Kidney (tissue), 14 donors: ENCODE data around the gene ARMC7. TPM values are rescaled to one million over a fixed set of nuclear protein-coding genes. Genes with fewer than 3 reads are reported as not detected.
"Not testable (repeated sequence)": the region's sequence is repeated elsewhere in the genome, so short reads cannot be mapped to it uniquely, and the experiment has no call there.

Source experiments
- DNase-seq, 5 donors: peaks; one replicate each; pipeline ENCODE4 v3.0.0-alpha.2; 2013 to 2020
- FAIRE-seq: peaks from 2 replicates; lab custom pipeline; 2012; peaks lifted over from hg19 to GRCh38; lab: Jason Lieb, UNC
- H3K27ac ChIP-seq, 2 donors: one replicate each; pipeline ENCODE4 v1.7.0; 2013; ENCODE audit warnings: low read depth in 2 of 2, low read length in 2 of 2, inconsistent platforms in 1 of 2
- H3K27me3 ChIP-seq: one replicate; pipeline ENCODE4 v1.7.1; 2013; ENCODE audit warnings: low read length, inconsistent platforms; ENCODE audit not compliant: control insufficient read depth, insufficient read depth
- H3K36me3 ChIP-seq, 3 donors: one replicate each; pipeline versions ENCODE4 v1.7.0 to v1.7.1; 2013; ENCODE audit warnings: low read length in 3 of 3, control low read depth in 1 of 3, inconsistent platforms in 1 of 3; ENCODE audit not compliant: insufficient read depth in 3 of 3, control insufficient read depth in 2 of 3
- H3K4me1 ChIP-seq, 3 donors: one replicate each; pipeline versions ENCODE4 v1.7.0 to v1.7.1; 2013; ENCODE audit warnings: low read length in 3 of 3, inconsistent platforms in 1 of 3, low read depth in 1 of 3; ENCODE audit not compliant: control insufficient read depth in 2 of 3, insufficient read depth in 2 of 3
- H3K4me3 ChIP-seq, 3 donors: one replicate each; pipeline versions ENCODE4 v1.7.0 to v1.8.1; 2013; ENCODE audit warnings: low read length in 3 of 3, control low read depth in 1 of 3, inconsistent platforms in 1 of 3
- H3K9ac ChIP-seq, 3 donors: one replicate each; pipeline versions ENCODE4 v1.7.0 to v1.7.1; 2013; ENCODE audit warnings: low read length in 3 of 3, control low read depth in 1 of 3, inconsistent platforms in 1 of 3
- H3K9me3 ChIP-seq, 3 donors: one replicate each; pipeline versions ENCODE4 v1.7.0 to v1.7.1; 2013; ENCODE audit warnings: low read length in 3 of 3, control low read depth in 1 of 3, inconsistent platforms in 1 of 3; ENCODE audit not compliant: control insufficient read depth in 2 of 3, insufficient read depth in 1 of 3
- CTCF ChIP-seq: IDR thresholded peaks from 3 replicates; pipeline ENCODE4 v1.5.1; 2012; ENCODE audit warnings: mild to moderate bottlenecking, moderate library complexity, borderline replicate concordance; ENCODE audit not compliant: insufficient read depth; ENCODE audit errors: extremely low read depth
- intact Hi-C: fragments of 100-400 bp; cut with DNase I; formaldehyde crosslinking; loops from one replicate; pipeline ENCODE4 v1.11.1; 2022
- polyA plus RNA-seq: library from polyadenylated mRNA; stranded (reverse); fragments of 350-450 nt; fragmentation: Illumina TruSeq; extraction: RNeasy Lipid Tissue Mini Kit (QIAGEN cat#74804); gene quantifications from one replicate; pipeline ENCODE4 v1.2.3, GENCODE V29; 2014; ENCODE audit warnings: low read depth, low replicate concordance; ENCODE audit not compliant: insufficient read depth
- total RNA-seq: library from RNA; stranded (reverse); fragmentation: NEBNext Ultra II Directional; extraction: Animal tissue kit (Norgen Biotek cat#: 25700); gene quantifications from one replicate; pipeline ENCODE4 v1.2.1, GENCODE V29; 2021
- donor health status: control.
- donor health status: control.
- donor health status: control.
- donor health status: control.
- donor health status: control.
- donor health status: DM: yes; HTN: yes; CAD: no.
- donor health status: Normal renal cell carcinoma (clear cell type).

Gene ARMC7
- total and polyA plus RNA-seq, 2 donors from 2014 or later: 31.8 to 35.1 TPM

- no peak overlapping the region for H3K9ac ChIP-seq
- no peak for TF ChIP-seq CTCF
- FAIRE-seq: no peak
- peaks cover 0 to 6% (median 0%) of the 10 kb centered on the region in 3 donors for H3K4me1 ChIP-seq
- no peaks in the 10 kb centered on the region for H3K9me3 ChIP-seq
- no peak overlapping the region for H3K4me3 ChIP-seq
- no peak for DNase-seq
- H3K27me3 ChIP-seq: no peaks in the 10 kb centered on the region
- H3K27ac ChIP-seq: no peak overlapping the region
- intact Hi-C loops: no loop called here
- peaks cover 0 to 3% (median 3%) of the 10 kb centered on the region in 3 donors for H3K36me3 ChIP-seq
These were observed 17.2 kb downstream of the ARMC7 start for GRCh38 chr17:75126954-75127353.

GRCh38 chr17:75127936-75128335 lies 18.2 kb downstream of the ARMC7 start:
- H3K4me1 ChIP-seq, H3K27ac ChIP-seq, DNase-seq, intact Hi-C loops, H3K4me3 ChIP-seq, H3K27me3 ChIP-seq, H3K9ac ChIP-seq, FAIRE-seq, H3K36me3 ChIP-seq, H3K9me3 ChIP-seq: not testable (repeated sequence)

- H3K27ac ChIP-seq: no peak overlapping the region
- intact Hi-C loops: no loop called here
- no peak for FAIRE-seq
These were observed 19.1 kb downstream of the ARMC7 start for GRCh38 chr17:75128694-75129505.

More at GRCh38 chr17:75128694-75129505, 19.1 kb downstream of the ARMC7 start:
- H3K4me1 ChIP-seq: peaks cover 0 to 6% (median 0%) of the 10 kb centered on the region in 3 donors
- peaks cover 0 to 3% (median 3%) of the 10 kb centered on the region in 3 donors for H3K36me3 ChIP-seq
- H3K9me3 ChIP-seq: no peaks in the 10 kb centered on the region
- no peak overlapping the region for H3K4me3 ChIP-seq
- H3K9ac ChIP-seq: no peak overlapping the region
- TF ChIP-seq CTCF: no peak
- H3K27me3 ChIP-seq: no peaks in the 10 kb centered on the region
- peak in 1 of 5 donors; percentile 73 for DNase-seq
